GM12874 (cell line): ENCODE results near the gene KATNAL1.

Source experiments
- CTCF ChIP-seq: IDR thresholded peaks from 2 replicates; pipeline ENCODE4 v1.5.1; 2011; ENCODE audit warnings: low read depth, mild to moderate bottlenecking, control low read depth, low read length, moderate library complexity; ENCODE audit not compliant: insufficient read depth

KATNAL1 gene

GRCh38 chr13:30178976-30179375 is 128.4 kb downstream of the KATNAL1 start:
- no peak for TF ChIP-seq CTCF

- TF ChIP-seq CTCF, result no peak
Measured at GRCh38 chr13:30175166-30175565, 132.2 kb downstream of the KATNAL1 start.

- TF ChIP-seq CTCF, result no peak
Measured at GRCh38 chr13:30173303-30173610, 134.1 kb downstream of the KATNAL1 start.

- no peak for TF ChIP-seq CTCF
Measured at GRCh38 chr13:30172593-30173302, 134.6 kb downstream of the KATNAL1 start.

GRCh38 chr13:30170569-30170968 is 136.8 kb downstream of the KATNAL1 start:
- no peak for TF ChIP-seq CTCF

GRCh38 chr13:30169442-30169841 is 137.9 kb downstream of the KATNAL1 start:
- TF ChIP-seq CTCF, result no peak

GRCh38 chr13:30165796-30166195 is 141.6 kb downstream of the KATNAL1 start:
- no peak for TF ChIP-seq CTCF
